ENCODE results near the gene C11orf24. TPM values are rescaled to one million over a fixed set of nuclear protein-coding genes. Genes with fewer than 3 reads are reported as not detected.

C11orf24 gene
- total and polyA plus RNA-seq, 2 of the 8 experiments (the other 6 are each of a cell fraction or from before 2014, with no cell fraction given): 45.4 to 51.7 TPM

GRCh38 chr11:68271781-68272608, at the start of gene C11orf24 (continued):
- TF ChIP-seq YY1 (IDR thresholded peaks at IDR 0.05; ENCODE audit: low read depth, low read length) (peak; percentile 28; the same call in 1 of the 2 replicates), RBBP5 (IDR thresholded peaks at IDR 0.05; ENCODE audit: borderline replicate concordance, low read depth, low read length) (peak; percentile 92), KDM1A (IDR thresholded peaks at IDR 0.05; ENCODE audit: borderline replicate concordance, low read length) (no peak), JUND (IDR thresholded peaks at IDR 0.05; ENCODE audit: low read length) (peak; percentile 88), CREB1 (IDR thresholded peaks at IDR 0.05) (peak; percentile 89), SIX5 (IDR thresholded peaks at IDR 0.05; ENCODE audit: low read depth, low read length) (no peak), FOSL1 (IDR thresholded peaks at IDR 0.05; ENCODE audit: insufficient read depth, low read depth, low read length) (no peak), BRCA1 (IDR thresholded peaks at IDR 0.05; ENCODE audit: low read depth, low read length) (no peak), TAF7 (optimal IDR thresholded peaks at IDR 0.05; ENCODE audit: borderline replicate concordance, low read depth, low read length) (peak; percentile 75), TAF1 (IDR thresholded peaks at IDR 0.05; ENCODE audit: low read depth, low read length) (peak; percentile 97), E2F6 (IDR thresholded peaks at IDR 0.05) (0 out of 2 replicates have a peak, but pooled peaks have one; percentile 7), SP1 (IDR thresholded peaks at IDR 0.05; ENCODE audit: low read depth, low read length) (peak; percentile 58; the same call in 1 of the 2 replicates), ATF3 (IDR thresholded peaks at IDR 0.05; ENCODE audit: insufficient read depth, low read depth, low read length) (no peak), TBP (IDR thresholded peaks at IDR 0.05; ENCODE audit: low read depth, low read length) (peak; percentile 89), SRF (IDR thresholded peaks at IDR 0.05; ENCODE audit: low read depth, low read length) (no peak), EGR1 (IDR thresholded peaks at IDR 0.05; ENCODE audit: borderline replicate concordance, low read depth, low read length) (peak; percentile 39; the same call in 1 of the 2 replicates), CTCF (IDR thresholded peaks at IDR 0.05; ENCODE audit: control extremely low read depth in 1 of 3, insufficient read depth in 1 of 3, low read depth in 1 of 3, low read length in 3 of 3) (peak in 1 of 3 experiments; percentile 10; a peak in 1 of 4 replicates), ASH2L (IDR thresholded peaks at IDR 0.05; ENCODE audit: low read length) (peak; percentile 54), EP300 (IDR thresholded peaks at IDR 0.05; ENCODE audit: borderline replicate concordance in 1 of 2, low read depth in 2 of 2, low read length in 2 of 2) (peak in 1 of 2 experiments; percentile 58; a peak in 1 of 3 replicates), GABPA (IDR thresholded peaks at IDR 0.05; ENCODE audit: borderline replicate concordance, insufficient read depth, low read length) (peak; percentile 90), POLR2A (IDR thresholded peaks at IDR 0.05; ENCODE audit: control extremely low read depth in 1 of 2, low read depth in 2 of 2, low read length in 2 of 2) (peak; percentile 80 to 85)
